GM23338 (cell line): Measurements from ENCODE around the gene CDK18. TPM values are rescaled to one million over a fixed set of nuclear protein-coding genes. Genes with fewer than 3 reads are reported as not detected.

ENCODE experiments used
- ATAC-seq: fragments of 200-7000 bp; cut with Tn5 transposase; 3 replicates; pipeline ENCODE4 v1.9.1; 2020
- DNase-seq: peaks from one replicate; pipeline ENCODE4 v3.0.0-alpha.2; 2015; ENCODE audit warnings: low spot score
- H2AFZ ChIP-seq: fragments of 200-600 bp; sonication (generic); 2 replicates; pipeline ENCODE4 v1.8.0; 2016; ENCODE audit warnings: antibody characterized with exemption, mild to moderate bottlenecking, moderate library complexity
- H3F3A ChIP-seq: fragments of 200-600 bp; sonication (generic); replicated peaks from 2 replicates; pipeline ENCODE4 v1.8.0; 2017; ENCODE audit warnings: antibody characterized with exemption, mixed run types, low read depth
- H3K27ac ChIP-seq: fragments of 200-600 bp; sonication (generic); 2 replicates; pipeline ENCODE4 v1.6.1; 2016; ENCODE audit warnings: low read depth
- H3K27me3 ChIP-seq: fragments of 200-600 bp; sonication (generic); 2 replicates; pipeline ENCODE4 v1.8.0; 2016; ENCODE audit warnings: mild to moderate bottlenecking, mixed run types, moderate library complexity; ENCODE audit not compliant: insufficient read depth
- H3K36me3 ChIP-seq: fragments of 200-600 bp; sonication (generic); 2 replicates; pipeline ENCODE4 v1.8.0; 2016; ENCODE audit warnings: mild to moderate bottlenecking; ENCODE audit not compliant: insufficient read depth
- H3K4me1 ChIP-seq: fragments of 200-600 bp; sonication (generic); 2 replicates; pipeline ENCODE4 v1.8.0; 2016; ENCODE audit warnings: mild to moderate bottlenecking, moderate library complexity; ENCODE audit not compliant: insufficient read depth
- H3K4me2 ChIP-seq: fragments of 200-600 bp; sonication (generic); 2 replicates; pipeline ENCODE4 v1.7.1; 2017; ENCODE audit warnings: mixed run types
- H3K4me3 ChIP-seq: fragments of 200-600 bp; sonication (generic); 2 replicates; pipeline ENCODE4 v1.6.1; 2016; ENCODE audit warnings: mixed run types
- H3K79me2 ChIP-seq: fragments of 200-600 bp; sonication (generic); replicated peaks from 2 replicates; pipeline ENCODE4 v1.8.0; 2017; ENCODE audit warnings: mild to moderate bottlenecking; ENCODE audit not compliant: insufficient read depth
- H3K9me2 ChIP-seq: fragments of 200-600 bp; sonication (generic); 2 replicates; pipeline ENCODE4 v1.8.0; 2017; ENCODE audit not compliant: insufficient read depth
- H4K20me1 ChIP-seq: fragments of 200-600 bp; sonication (generic); replicated peaks from 2 replicates; pipeline ENCODE4 v1.8.0; 2017; ENCODE audit warnings: mild to moderate bottlenecking; ENCODE audit not compliant: insufficient read depth
- H3K27ac Mint-ChIP-seq: 2 replicates; pipeline ENCODE4 v1.8.0; 2020; ENCODE audit warnings: inconsistent platforms, mild to moderate bottlenecking, moderate library complexity, mixed read lengths
- H3K27me3 Mint-ChIP-seq: 3 replicates; pipeline ENCODE4 v1.8.0; 2022; ENCODE audit warnings: low read depth, mild to moderate bottlenecking, moderate library complexity, mixed read lengths, inconsistent platforms; ENCODE audit not compliant: insufficient read depth, poor library complexity
- H3K36me3 Mint-ChIP-seq: 3 replicates; pipeline ENCODE4 v1.8.0; 2021; ENCODE audit warnings: low read depth, mild to moderate bottlenecking, inconsistent platforms, moderate library complexity, mixed read lengths
- H3K4me1 Mint-ChIP-seq: 3 replicates; pipeline ENCODE4 v1.8.0; 2020; ENCODE audit warnings: mild to moderate bottlenecking, inconsistent platforms, mixed read lengths
- H3K4me3 Mint-ChIP-seq: 3 replicates; pipeline ENCODE4 v1.8.0; 2021; ENCODE audit warnings: moderate library complexity, mild to moderate bottlenecking, inconsistent platforms, mixed read lengths
- H3K9me3 Mint-ChIP-seq: 3 replicates; pipeline ENCODE4 v1.8.0; 2020; ENCODE audit warnings: moderate library complexity, mild to moderate bottlenecking, inconsistent platforms, mixed read lengths
- CREB1 ChIP-seq: fragments of 250-450 bp; sonication (Bioruptor Pico); IDR thresholded peaks from 2 replicates; pipeline ENCODE4 v1.5.0; 2020; ENCODE audit warnings: low read depth, mild to moderate bottlenecking, moderate library complexity
- ETS1 ChIP-seq: IDR thresholded peaks from 2 replicates; pipeline ENCODE4 v1.6.1; 2016; ENCODE audit warnings: antibody characterized with exemption
- EZH2phosphoT487 ChIP-seq: fragments of 200-600 bp; sonication (generic); IDR thresholded peaks from one replicate; pipeline ENCODE4 v1.8.1; 2018; ENCODE audit warnings: antibody characterized with exemption; ENCODE audit not compliant: unreplicated experiment
- JUNB ChIP-seq: IDR thresholded peaks from one replicate; pipeline ENCODE4 v1.6.1; 2016; ENCODE audit warnings: antibody characterized with exemption; ENCODE audit not compliant: unreplicated experiment
- NANOG ChIP-seq: IDR thresholded peaks from 2 replicates; pipeline ENCODE4 v1.6.1; 2016; ENCODE audit warnings: antibody characterized with exemption, borderline replicate concordance
- STAT1 ChIP-seq: IDR thresholded peaks from one replicate; pipeline ENCODE4 v1.6.1; 2016; ENCODE audit warnings: antibody characterized with exemption; ENCODE audit not compliant: unreplicated experiment
- ZNF114 ChIP-seq: fragments of 250-450 bp; sonication (Bioruptor Pico); IDR thresholded peaks from 2 replicates; pipeline ENCODE4 v1.5.0; 2020; ENCODE audit warnings: mild to moderate bottlenecking, moderate library complexity
- ZNF331 ChIP-seq: fragments of 250-450 bp; sonication (Bioruptor Pico); IDR thresholded peaks from 2 replicates; pipeline ENCODE4 v1.5.0; 2020; ENCODE audit warnings: low read depth, mild to moderate bottlenecking, moderate library complexity
- polyA plus RNA-seq: library from polyadenylated mRNA; unstranded; fragments of >200 nt; fragmentation: Nextera tagmentation; extraction: Ambion mirVana; gene quantifications from 2 replicates; pipeline ENCODE4 v1.2.1, GENCODE V29; 2016
- total RNA-seq: library from RNA; depleted of rRNA; stranded (reverse); fragments of >200 nt; shearing (Covaris generic); gene quantifications from 2 replicates; pipeline ENCODE4 v1.2.3, GENCODE V29; 2014
- TF ChIP-seq, protein P1 (sequence below): IDR thresholded peaks from one replicate; pipeline ENCODE4 v1.6.1; 2018; ENCODE audit warnings: antibody characterized with exemption; ENCODE audit not compliant: unreplicated experiment

CDK18 gene
- total and polyA plus RNA-seq, 2 experiments from 2014 or later = 21.1 to 46.5 TPM

GRCh38 chr1:205516362-205516761 is 11.9 kb downstream of the CDK18 start:
- H3K27ac ChIP-seq = no peak overlapping the region
- Mint-ChIP-seq H3K9me3 (no peaks in the 10 kb centered on the region; the same call in 2 of the 3 replicates), H3K27ac (no peak overlapping the region), H3K27me3 (peaks cover 18% of the 10 kb centered on the region), H3K36me3 (peaks cover 8% of the 10 kb centered on the region), H3K4me1 (peaks cover 76% of the 10 kb centered on the region), H3K4me3 (no peak overlapping the region)
- H3F3A ChIP-seq = no peaks in the 10 kb centered on the region; the same call in 1 of the 2 replicates
- H4K20me1 ChIP-seq = peaks cover 11% of the 10 kb centered on the region
- 0 out of 2 replicates have a peak, but pooled peaks cover 4% of the 10 kb centered on the region for H3K9me2 ChIP-seq
- ATAC-seq (no peak), DNase-seq (no peak)
- no peak overlapping the region for H3K4me2 ChIP-seq
- H2AFZ ChIP-seq = no peak overlapping the region
- no peak overlapping the region for H3K4me3 ChIP-seq
- H3K79me2 ChIP-seq = no peaks in the 10 kb centered on the region
- H3K36me3 ChIP-seq = no peaks in the 10 kb centered on the region
- peaks cover 29% of the 10 kb centered on the region for H3K4me1 ChIP-seq
- TF ChIP-seq ZNF114 = no peak
- no peak for TF ChIP-seq JUNB
- no peak for TF ChIP-seq NANOG
- TF ChIP-seq ETS1 = no peak
- no peak for TF ChIP-seq STAT1
- no peaks in the 10 kb centered on the region for H3K27me3 ChIP-seq

GRCh38 chr1:205517288-205517687 is 12.8 kb downstream of the CDK18 start:
- Mint-ChIP-seq H3K27ac (no peak overlapping the region; the same call in 1 of the 2 replicates), H3K4me1 (peaks cover 79% of the 10 kb centered on the region)

More at GRCh38 chr1:205517288-205517687, 12.8 kb downstream of the CDK18 start:
- H4K20me1 ChIP-seq = peaks cover 11% of the 10 kb centered on the region
- Mint-ChIP-seq H3K9me3 (no peaks in the 10 kb centered on the region; the same call in 2 of the 3 replicates), H3K27me3 (peaks cover 21% of the 10 kb centered on the region), H3K36me3 (peaks cover 8% of the 10 kb centered on the region), H3K4me3 (no peak overlapping the region; the same call in 2 of the 3 replicates)
- no peak for DNase-seq
- 0 out of 2 replicates have a peak, but pooled peaks cover 4% of the 10 kb centered on the region for H3K9me2 ChIP-seq
- H3F3A ChIP-seq = no peaks in the 10 kb centered on the region; the same call in 1 of the 2 replicates
- no peak overlapping the region for H3K27ac ChIP-seq
- no peak overlapping the region for H3K4me3 ChIP-seq
- no peak overlapping the region for H2AFZ ChIP-seq
- no peak for TF ChIP-seq ZNF114
- TF ChIP-seq ETS1 = no peak
- TF ChIP-seq CREB1 (CRISPR knock-in tag) = no peak
- no peak for TF ChIP-seq ZNF331
- no peak for TF ChIP-seq EZH2phosphoT487
- TF ChIP-seq, protein P1, sequence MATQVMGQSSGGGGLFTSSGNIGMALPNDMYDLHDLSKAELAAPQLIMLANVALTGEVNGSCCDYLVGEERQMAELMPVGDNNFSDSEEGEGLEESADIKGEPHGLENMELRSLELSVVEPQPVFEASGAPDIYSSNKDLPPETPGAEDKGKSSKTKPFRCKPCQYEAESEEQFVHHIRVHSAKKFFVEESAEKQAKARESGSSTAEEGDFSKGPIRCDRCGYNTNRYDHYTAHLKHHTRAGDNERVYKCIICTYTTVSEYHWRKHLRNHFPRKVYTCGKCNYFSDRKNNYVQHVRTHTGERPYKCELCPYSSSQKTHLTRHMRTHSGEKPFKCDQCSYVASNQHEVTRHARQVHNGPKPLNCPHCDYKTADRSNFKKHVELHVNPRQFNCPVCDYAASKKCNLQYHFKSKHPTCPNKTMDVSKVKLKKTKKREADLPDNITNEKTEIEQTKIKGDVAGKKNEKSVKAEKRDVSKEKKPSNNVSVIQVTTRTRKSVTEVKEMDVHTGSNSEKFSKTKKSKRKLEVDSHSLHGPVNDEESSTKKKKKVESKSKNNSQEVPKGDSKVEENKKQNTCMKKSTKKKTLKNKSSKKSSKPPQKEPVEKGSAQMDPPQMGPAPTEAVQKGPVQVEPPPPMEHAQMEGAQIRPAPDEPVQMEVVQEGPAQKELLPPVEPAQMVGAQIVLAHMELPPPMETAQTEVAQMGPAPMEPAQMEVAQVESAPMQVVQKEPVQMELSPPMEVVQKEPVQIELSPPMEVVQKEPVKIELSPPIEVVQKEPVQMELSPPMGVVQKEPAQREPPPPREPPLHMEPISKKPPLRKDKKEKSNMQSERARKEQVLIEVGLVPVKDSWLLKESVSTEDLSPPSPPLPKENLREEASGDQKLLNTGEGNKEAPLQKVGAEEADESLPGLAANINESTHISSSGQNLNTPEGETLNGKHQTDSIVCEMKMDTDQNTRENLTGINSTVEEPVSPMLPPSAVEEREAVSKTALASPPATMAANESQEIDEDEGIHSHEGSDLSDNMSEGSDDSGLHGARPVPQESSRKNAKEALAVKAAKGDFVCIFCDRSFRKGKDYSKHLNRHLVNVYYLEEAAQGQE = no peak
- no peak overlapping the region for H3K4me2 ChIP-seq
- no peaks in the 10 kb centered on the region for H3K36me3 ChIP-seq
- H3K4me1 ChIP-seq = peaks cover 33% of the 10 kb centered on the region
- H3K79me2 ChIP-seq = no peaks in the 10 kb centered on the region
- H3K27me3 ChIP-seq = no peaks in the 10 kb centered on the region
- ATAC-seq = no peak
